ELR (cell line): ENCODE results near the gene PCBD2.
"Not testable (repeated sequence)": the region's sequence is repeated elsewhere in the genome, so short reads cannot be mapped to it uniquely, and the experiment has no call there.

Source experiments
- DNase-seq: peaks from one replicate; pipeline ENCODE4 v3.0.0-alpha.2; 2015; ENCODE audit warnings: low read depth

Gene PCBD2

DNA sequence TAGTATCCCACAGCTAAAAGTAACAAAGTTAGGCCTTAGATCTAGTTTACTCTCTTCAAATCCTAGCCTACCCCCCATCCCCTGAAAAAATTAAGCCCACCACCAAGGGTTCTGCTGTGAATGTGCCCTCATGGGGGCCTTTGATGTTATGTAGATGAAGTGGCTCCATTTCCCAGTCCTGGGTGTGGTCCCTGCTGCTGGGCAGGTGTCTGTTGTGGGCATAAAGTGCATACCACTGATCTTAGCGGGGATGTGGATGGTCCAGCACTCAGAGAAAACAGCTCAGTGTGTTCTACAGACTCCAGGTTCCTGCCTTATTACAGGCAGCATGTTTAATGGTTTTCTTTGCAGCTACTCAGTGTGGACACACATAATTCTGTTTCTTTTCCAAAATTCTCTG is 1.9 kb downstream of the PCBD2 start:
- DNase-seq, result no peak

DNA sequence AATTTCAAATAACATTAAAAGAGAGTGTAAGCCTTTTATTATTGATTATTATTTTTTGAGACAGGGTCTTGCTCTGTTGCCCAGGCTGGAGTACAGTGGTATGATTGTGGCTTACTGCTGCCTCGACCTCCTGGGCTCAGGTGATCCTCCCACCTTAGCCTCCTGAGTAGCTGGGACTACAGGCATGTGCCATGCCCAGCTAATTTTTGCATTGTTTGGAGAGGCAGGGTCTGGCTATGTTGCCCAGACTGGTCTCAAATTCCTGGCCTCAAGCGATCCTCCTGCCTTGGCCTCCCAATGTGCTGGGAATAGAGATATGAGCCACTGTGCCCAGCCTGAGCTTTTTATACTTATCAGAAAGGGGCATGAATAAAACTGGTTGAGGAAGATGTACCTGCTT is 5.8 kb downstream of the PCBD2 start:
- not testable (repeated sequence) for DNase-seq

DNA sequence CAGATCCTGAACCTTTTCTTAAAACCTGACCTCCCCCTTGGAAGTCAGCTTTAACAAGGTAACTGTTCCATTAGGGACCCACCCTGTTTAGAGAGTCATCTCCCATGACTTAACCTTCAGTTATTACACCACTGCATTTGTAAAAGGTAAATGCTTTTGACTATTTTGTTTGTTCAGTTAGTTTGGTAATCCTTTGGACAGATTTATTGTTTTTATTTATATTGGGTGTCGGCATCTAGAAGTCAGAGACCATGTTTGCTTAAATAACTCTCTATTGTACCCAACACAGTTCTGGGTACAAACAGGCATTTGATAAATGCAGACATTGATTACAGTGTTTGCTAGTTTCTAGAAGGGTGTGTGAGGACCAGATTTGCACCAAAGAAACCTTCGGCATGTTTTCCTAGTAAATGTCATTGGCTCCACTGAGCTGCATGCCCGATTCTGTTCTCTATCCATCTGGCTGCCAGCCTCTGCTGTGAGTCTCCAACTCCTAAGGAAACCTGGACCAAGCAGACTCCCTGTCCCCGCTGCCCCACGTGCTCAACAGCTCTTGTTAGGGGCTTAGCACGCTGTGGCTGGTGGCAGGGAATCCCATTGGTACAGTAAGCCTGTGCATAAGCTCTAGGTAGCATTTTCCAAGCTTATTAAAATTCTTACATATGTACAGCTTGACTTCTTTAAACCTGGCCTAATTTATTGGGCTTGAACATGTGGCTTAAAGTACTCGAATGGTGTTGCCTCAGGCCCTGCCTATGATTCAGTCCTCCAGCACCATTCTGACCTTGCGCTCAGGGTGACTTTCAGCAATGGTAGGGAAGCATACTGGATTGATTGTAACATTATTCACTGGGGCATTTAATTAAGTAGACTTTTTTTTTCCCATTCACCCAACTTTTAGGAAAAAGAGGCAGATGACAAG is 6.6 kb downstream of the PCBD2 start:
- peak; percentile 12 for DNase-seq

DNA sequence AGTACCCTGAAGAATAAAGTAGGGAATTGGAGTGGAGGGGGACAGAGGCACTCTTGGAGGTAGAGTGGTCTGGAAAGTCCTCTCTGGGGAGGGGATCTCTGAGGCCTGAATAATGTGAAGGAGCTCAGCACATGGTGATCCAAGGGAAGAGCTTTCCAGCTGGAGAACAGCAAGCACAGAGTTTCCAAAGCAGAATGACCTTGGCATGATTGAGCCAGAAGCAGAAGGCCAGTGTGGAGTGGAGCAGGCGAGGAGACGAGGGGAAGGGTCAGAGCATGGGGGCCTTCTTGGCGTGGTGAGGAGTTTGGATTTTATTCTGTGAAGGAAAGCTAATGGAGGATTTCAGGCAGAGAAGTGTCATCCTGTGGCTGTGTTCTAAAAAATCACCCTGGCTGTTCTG is 8.3 kb downstream of the PCBD2 start:
- DNase-seq, result no peak

DNA sequence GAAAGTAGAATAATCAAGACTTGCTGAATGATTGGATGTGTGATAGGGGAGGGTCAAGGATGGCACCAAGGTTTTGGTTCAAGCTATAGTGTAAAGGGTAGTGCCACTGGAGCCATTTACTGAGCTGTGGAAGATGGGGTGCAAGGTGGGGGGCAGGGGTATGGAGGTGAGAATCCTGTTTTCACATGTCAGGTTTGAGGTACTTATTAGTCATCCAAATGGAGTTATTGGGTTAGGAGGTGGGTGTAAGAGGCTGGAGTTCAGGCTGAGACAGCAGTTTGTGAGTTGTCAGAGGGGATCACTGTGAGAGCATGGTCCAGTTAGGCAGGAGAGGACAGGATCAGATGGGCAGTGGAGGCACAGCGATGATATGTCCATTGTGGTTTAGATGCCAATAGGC is 8.9 kb downstream of the PCBD2 start:
- no peak for DNase-seq

DNA sequence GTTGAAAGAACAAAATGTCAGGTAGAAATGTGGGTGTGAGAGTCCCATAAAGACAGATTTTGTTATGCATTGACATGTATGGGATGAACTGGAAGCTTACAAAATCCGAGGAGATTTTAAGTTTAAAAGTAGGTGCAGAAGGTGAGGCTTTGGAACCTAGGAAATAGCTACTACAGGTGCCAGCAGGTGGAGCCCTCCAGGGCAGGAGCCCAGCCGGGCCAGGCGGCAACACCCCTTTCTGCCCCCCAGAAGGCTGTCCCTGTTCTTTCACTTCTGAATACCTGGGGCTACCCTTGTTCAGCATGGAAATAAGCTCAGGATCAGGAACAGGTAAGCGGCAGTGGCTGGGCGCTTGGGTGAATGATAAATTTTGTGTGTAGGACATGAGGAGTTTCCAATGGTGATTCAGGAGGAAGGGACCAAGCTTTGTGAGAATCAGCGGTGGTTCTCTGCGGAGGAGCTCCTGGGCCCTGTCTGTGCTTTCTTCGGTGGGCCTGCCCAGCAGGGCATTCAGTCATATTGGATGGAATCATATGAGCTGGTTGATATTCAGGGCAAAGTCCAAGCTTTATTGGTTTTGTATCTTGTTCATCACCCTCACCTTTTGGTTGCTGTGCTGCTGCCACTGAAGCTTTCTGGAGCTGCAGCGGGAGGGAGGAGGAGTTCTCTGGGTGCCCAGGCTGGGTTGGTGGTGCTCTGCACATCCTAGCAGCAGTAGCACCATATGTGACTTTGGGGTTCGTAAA is 12.3 kb downstream of the PCBD2 start:
- peak; percentile 12 for DNase-seq

DNA sequence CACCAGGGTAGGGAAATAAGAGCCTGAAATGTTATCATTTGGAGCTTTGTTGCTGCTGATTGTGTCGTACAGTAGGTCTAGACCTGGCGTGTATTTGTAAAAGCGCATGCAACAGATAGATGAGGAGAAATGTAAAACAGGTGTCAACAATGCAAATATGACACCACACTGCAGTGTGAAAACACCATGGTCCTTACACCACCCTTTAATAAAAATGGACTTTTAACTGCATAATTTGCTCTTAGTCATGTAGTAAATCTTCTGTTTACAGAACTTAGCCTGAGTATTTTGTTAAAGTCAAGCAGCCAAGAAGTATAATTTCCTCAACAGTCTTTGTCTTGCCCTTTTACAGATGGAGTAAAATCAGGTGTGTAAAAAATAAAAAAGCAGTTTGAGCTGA is 13.9 kb downstream of the PCBD2 start:
- DNase-seq, result no peak

DNA sequence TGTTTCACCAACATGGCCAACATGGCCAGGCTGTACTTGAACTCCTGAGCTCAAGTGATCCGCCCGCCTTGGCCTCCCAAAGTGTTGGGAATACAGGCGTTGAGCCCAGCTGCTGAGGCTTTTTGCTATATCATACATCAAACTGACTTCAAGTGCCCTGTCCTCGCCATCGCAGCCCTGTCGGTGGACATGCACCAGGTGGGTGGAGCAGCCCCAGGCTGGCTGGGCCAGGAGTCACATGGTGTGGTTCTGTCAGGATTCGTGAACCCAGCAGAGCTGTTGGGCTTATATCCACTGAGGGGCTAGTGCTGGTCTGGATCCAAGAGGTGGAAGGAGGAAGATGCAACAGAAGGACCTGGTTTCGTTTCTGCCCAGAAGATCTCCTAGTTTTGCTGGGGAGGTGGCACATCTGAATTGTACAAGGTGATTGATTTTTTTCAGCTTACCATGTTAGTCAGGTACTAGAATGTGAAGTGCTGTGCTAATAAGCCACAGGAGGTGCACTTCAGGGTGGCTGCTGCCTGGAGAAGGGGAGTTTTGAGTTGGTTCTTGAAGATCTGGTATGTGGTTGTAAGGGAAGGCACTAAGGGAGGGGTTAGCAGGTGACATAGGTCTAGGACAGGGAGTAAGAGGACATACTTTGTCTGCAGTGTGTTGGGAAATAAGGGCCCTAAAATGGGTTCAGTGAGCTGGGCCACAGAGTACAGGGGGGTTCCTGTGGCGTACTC is 16.1 kb downstream of the PCBD2 start:
- DNase-seq, result no peak

DNA sequence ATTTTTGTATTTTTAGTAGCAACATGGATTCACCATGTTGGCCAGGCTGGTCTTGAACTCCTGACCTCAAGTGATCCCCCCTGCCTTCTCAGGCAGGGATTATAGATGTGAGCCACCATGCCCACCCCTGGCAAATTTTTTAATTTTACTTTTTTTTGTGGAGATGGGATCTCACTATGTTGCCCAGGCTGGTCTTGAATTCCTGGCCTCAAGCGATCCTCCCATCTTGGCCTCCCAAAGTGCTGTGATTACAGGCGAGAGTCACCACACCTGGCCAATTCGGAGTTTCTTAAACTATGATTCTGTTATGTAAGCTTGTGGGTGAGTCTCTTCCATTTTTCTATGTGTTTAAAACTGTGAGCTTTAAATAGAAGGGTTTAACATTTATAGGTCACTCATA is 27.6 kb downstream of the PCBD2 start:
- no peak for DNase-seq

DNA sequence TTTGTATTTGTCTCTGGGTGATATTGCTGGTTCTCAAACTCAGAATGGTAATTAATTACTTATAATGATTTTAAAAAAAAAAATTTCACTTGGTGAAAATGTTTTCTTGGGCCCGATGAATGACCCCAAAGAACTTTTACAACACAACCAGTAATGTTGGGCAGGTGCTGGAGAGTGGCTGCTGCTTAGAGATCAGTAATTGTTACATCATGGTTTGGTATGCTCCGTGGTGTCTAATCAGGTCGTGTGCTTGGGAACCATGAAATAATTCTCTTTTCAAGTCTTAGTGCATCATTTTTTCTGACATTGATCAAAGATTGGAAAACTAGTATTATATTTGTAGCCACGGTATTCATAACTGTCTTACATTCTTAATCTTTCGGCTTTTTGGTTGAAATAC is 29.3 kb downstream of the PCBD2 start:
- DNase-seq, result no peak

DNA sequence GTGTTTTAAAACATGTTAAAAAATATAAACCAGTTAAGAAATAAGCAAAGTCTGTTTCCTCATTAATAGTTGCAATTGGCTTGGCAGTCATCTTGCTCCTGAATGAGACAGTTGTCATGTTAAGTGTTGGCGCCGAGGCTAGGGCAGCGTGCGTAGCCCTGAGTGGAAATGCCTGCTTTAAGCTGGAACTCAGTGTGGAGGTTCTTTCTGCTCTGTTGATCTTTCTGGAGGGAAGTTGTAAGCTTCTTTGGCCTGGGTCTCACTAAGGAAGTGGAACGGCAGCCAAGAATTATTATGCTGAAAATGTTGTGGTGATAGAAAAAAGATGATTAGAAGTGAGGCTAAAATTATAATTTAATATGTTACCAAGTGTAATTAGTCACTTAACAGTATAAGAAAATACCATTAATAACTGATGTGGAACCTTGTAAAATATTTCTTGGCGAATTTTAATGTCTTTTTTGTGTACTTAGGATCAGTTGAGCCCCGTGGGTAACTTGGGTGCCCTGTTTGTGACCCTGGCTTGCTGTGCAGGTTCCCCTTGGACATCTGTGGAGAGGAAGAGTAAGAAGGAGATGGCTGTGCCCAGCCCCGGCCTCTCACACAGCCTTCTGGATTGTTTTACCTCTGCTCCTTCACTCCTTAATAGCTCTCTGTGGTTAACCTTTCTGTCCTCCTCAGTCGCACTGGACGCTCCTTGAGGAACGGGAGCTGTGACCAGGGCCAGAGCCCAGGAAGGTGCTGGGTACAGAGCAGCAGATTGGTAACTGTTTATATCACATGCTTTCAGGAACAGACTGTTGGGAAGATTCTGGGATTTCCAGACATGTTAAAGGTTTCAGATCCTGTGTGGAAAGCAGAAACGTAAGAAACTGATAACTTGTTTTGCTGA is 31.0 kb downstream of the PCBD2 start:
- DNase-seq, result no peak

DNA sequence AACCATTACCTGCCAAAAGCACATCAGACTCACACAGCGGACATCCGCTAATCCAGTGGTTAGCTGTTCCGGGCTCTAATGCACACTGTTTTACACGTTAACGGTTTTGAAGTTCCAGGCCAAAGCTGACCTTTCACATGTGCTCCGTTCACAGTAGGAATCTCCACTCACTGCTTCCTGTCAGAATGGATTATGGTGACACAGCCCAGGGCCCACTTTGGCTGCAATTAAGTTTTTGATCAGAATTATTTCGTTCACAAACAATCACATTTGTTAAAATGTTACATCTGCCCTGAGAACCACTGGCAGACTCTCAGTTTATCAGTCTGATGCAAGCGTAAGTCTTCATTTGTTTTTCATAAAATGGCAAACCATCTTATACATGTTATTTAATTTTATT is 32.6 kb downstream of the PCBD2 start:
- no peak for DNase-seq

DNA sequence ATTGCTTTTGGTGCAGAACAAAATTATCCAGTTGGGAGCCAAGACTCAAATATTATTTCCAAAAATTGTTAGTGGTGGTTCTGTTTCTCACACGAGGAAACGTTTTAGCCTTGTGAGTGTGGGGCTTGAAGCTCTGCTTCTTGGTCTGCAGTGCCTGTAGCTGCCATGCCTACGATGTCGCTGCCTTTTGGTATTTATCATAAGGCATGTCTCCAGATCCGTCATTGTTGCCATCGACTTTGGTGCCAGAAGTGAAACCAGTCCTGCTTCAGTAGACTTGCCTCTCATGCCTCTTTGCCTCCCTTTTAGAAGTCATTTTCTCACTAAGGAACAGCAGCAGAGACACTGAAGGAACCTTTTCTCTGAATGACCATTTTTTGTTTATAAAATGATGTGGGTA is 33.1 kb downstream of the PCBD2 start:
- no peak for DNase-seq

DNA sequence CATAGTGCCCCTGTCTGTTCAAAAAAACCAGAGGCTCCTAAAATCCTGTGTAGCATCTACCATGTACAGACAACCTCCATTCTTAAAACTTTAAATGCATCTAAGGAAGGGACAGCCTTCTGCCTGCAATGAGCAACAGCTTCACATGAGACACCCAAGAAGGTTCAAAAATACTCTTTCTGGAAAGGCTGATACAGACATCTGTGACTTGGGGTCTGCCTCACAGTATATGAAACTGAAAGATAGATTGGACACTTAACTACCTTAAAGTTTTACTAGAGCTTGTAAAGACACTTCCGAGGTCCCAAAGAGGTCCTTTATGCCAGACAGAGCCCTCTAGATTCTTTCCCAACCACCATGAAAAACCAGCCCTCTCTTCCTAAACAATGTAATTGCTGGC is 34.6 kb downstream of the PCBD2 start:
- no peak for DNase-seq

DNA sequence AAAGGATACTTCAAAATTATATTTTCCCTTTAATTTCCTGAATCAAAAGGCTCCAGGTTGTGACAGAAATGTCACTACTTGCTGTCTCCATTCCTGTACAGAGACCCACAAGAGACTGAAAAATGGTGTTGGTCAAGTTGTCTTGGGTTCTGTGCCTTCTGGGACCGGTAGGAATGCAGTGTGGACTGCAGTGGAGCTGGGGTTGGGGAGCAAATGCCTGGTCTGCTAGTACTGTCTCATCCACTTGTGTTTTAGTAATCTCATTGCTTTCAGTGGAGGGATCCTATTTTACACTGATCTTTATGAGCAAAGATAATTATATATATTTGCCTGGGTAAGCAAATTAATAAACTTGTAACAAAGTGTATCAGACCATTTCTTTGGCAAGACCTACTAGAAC is 38.6 kb downstream of the PCBD2 start:
- no peak for DNase-seq

DNA sequence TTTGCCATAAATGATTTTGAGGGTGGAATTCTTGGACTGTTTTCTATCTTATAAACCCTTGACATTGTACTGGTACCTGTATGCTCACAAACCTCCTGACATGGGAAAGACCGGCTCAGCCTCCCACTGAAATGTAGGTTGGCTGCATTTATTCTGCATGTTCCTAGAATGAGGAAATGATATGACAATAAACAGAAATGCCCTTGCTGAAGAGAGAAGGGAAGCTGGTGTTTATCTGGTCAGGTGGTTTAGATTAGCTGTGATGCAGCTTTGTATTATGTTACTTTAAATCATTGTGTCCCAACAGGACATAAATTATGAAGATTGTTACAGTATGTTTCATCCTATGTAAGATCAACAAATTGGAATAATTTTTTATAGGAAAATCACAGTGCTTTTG is 39.7 kb downstream of the PCBD2 start:
- DNase-seq, result no peak

DNA sequence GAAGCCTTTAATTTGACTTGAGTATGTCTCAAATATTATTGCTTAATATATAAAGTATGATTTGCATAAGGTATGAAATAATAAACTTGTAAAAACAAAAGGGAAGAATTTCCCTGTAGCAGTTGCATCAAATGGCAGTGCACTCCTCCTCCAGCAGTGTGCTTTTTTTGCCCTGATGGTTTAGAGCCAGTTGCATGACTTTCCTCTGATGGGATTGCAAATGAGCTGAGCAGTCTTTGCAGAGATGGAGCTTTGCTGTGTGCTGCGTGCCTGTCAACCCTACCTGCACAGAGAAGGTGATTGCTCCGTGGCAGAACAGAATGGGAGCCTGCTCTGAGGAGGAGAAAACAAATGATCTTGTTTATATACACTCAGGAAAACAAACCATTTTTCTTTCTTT is 40.1 kb downstream of the PCBD2 start:
- DNase-seq, result no peak

DNA sequence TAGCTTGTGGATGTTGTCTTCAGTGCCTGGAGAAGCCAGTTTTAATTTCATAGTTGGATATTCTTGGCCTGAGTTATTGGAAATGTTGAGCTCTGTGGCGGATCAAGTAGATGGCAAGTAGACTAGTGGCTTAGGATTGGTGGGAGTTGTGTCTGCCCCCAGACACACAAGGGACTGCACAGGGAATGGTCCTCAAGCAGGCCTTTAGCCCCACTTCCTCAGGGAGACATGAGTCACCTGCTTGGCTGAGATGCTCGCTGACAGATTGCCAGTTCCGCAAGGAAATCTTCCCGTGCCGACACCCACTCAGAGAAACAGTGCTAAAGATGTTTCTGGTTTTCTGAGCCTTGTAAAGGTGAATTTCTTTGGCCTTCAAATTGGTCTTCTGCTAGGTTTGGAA is 44.0 kb downstream of the PCBD2 start:
- peak; percentile 58 for DNase-seq

DNA sequence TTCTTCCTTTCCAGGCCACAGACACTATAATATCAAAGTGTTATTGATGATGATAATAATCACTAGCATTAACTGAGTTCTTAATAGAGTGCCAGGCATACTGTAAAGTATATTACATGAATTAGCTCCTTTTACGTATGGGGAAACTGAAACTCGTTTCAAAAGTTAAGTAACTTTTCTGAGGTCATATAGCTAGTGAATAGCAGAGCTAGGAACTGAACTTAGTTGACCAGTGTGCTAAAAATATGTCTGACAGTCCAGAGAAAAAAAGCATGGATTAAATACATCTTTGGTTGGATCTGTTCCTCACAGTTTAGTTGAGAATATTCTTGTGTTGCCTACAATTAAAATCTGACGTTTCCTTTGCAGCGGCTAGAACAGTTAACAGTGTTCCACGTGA is 44.4 kb downstream of the PCBD2 start:
- no peak for DNase-seq

DNA sequence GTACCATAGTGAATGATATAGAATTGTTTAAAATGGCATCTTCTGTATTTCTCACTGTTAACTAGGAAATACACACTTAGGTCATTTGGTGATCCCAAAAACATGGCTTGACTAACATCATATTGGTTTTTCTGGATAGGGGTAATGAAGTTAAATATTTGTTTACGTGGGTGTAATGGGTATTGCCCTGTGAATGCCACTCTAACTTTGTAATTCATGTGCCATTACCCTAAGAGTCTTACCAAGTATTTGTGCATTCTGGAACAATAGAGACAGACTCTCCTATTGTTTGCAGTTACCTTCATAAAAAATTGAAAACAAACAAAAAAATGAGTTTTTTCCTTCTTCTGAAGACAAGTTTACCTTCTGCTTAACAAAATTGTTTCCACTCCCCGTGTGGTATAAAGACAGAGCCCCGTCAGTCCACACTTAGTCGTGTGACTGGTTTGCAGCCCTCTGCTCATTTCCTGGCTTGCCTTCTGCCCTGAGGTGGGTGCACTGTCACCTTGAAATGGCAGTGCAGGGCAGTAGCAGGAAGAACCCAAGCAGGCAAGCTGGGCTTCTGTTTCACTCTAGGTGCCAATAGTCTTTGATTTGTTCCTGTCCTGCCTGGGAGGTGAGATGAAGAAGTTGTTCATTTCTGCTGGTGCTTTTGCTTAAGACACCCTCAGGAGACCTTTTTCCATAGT is 53.1 kb downstream of the PCBD2 start:
- no peak for DNase-seq

DNA sequence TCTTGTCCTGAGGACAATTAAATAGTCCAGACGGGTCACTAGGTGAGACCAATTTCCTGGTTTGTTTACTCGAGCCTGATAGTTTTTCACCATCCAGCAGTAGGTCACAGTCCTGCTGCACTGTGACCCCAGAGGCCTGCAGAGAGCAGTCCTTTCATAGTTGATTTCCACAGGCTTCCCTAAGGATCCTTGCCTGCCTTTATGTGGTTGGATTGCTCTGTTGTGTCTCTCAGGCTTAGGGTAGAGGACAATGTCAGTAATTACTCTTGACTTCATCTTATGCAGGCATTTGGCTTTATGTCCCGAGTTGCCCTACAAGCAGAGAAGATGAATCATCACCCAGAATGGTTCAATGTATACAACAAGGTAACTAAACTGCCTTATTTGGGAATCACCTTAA is 53.8 kb downstream of the PCBD2 start:
- DNase-seq, result peak; percentile 7
